HepG2 (cell line): Measurements from ENCODE around the gene METTL15. TPM values are rescaled to one million over a fixed set of nuclear protein-coding genes. Genes with fewer than 3 reads are reported as not detected.

ENCODE experiments used
- HDAC2 ChIP-seq: sonication (generic); formaldehyde crosslinking; IDR thresholded peaks from 2 replicates; pipeline ENCODE4 v1.4.0; 2020; ENCODE audit warnings: missing genetic modification reagents
- HMG20B ChIP-seq: conservative IDR thresholded peaks from 2 replicates; pipeline ENCODE4 v1.6.1; 2016; ENCODE audit warnings: missing genetic modification reagents, missing compliant biosample characterization
- HNRNPL ChIP-seq: fragments of 200-400 bp; formaldehyde crosslinking; IDR thresholded peaks from 2 replicates; pipeline ENCODE4 v1.6.1; 2017; ENCODE audit warnings: mild to moderate bottlenecking, low read depth, low read length
- SAP130 ChIP-seq: IDR thresholded peaks from 2 replicates; pipeline ENCODE4 v1.6.1; 2016; ENCODE audit warnings: low read depth
- ZFYVE20 ChIP-seq: sonication (generic); formaldehyde crosslinking; IDR thresholded peaks from 2 replicates; pipeline ENCODE4 v1.8.0; 2023; ENCODE audit warnings: low read depth, mild to moderate bottlenecking, moderate library complexity, missing genetic modification reagents, borderline replicate concordance
- ZNF530 ChIP-seq: sonication (generic); formaldehyde crosslinking; IDR thresholded peaks from 2 replicates; pipeline ENCODE4 v1.5.0; 2020; ENCODE audit warnings: low read depth, mild to moderate bottlenecking, missing genetic modification reagents
- ZNF569 ChIP-seq: sonication (generic); formaldehyde crosslinking; IDR thresholded peaks from 2 replicates; pipeline ENCODE4 v1.5.0; 2020; ENCODE audit warnings: mild to moderate bottlenecking, missing genetic modification reagents, moderate library complexity, borderline replicate concordance
- ZNF607 ChIP-seq: sonication (generic); formaldehyde crosslinking; IDR thresholded peaks from 2 replicates; pipeline ENCODE4 v1.5.1; 2020; ENCODE audit warnings: missing genetic modification reagents, mild to moderate bottlenecking, borderline replicate concordance
- ZNF703 ChIP-seq: sonication (generic); formaldehyde crosslinking; IDR thresholded peaks from 2 replicates; pipeline ENCODE4 v1.5.1; 2020; ENCODE audit warnings: missing genetic modification reagents, mild to moderate bottlenecking, moderate library complexity, borderline replicate concordance
- polyA plus RNA-seq, 8 experiments: library from polyadenylated mRNA; depleted of rRNA in 3 of 8; stranded (reverse) in 7 of 8; unstranded in 1 of 8; fragments of >200 nt; fragmentation: Illumina TruSeq in 4 of 8; extraction: Trizol in 4 of 8; gene quantifications; 2 replicates each; pipeline versions ENCODE4 v1.2.1 to v1.2.3, GENCODE V29; 2011 to 2016; ENCODE audit warnings: low read depth in 4 of 8, missing spikeins in 1 of 8, mixed read lengths in 1 of 8; ENCODE audit not compliant: insufficient read depth in 1 of 8
- total RNA-seq, 5 experiments: library from RNA; depleted of rRNA; stranded (reverse); fragments of >200 nt; fragmentation: Illumina TruSeq; extraction: Trizol; gene quantifications; 2 replicates each; pipeline ENCODE4 v1.2.3, GENCODE V29; 2016; ENCODE audit warnings: low read depth in 1 of 5
- TF ChIP-seq, protein P1 (sequence below): sonication (generic); formaldehyde crosslinking; IDR thresholded peaks from 2 replicates; pipeline ENCODE4 v1.5.0; 2020; ENCODE audit warnings: missing genetic modification reagents
- TF ChIP-seq, protein P2 (sequence below), 2 experiments: fragments of 450-650 bp in 1 of 2; sonication (generic) in 1 of 2; formaldehyde crosslinking in 1 of 2; IDR thresholded peaks; 2 replicates each; pipeline versions ENCODE4 v1.6.1 to v1.8.0; 2016 to 2022; ENCODE audit warnings: antibody characterized with exemption in 1 of 2, mild to moderate bottlenecking in 1 of 2, missing genetic modification reagents in 1 of 2
- TF ChIP-seq, protein P3 (sequence below): sonication (generic); formaldehyde crosslinking; IDR thresholded peaks from 2 replicates; pipeline ENCODE4 v1.4.0; 2020; ENCODE audit warnings: missing genetic modification reagents, borderline replicate concordance

The METTL15 gene
- total and polyA plus RNA-seq, 2 of the 13 experiments (the other 11 are each of a cell fraction or from before 2014, with no cell fraction given) = 6.5 to 14.0 TPM

DNA sequence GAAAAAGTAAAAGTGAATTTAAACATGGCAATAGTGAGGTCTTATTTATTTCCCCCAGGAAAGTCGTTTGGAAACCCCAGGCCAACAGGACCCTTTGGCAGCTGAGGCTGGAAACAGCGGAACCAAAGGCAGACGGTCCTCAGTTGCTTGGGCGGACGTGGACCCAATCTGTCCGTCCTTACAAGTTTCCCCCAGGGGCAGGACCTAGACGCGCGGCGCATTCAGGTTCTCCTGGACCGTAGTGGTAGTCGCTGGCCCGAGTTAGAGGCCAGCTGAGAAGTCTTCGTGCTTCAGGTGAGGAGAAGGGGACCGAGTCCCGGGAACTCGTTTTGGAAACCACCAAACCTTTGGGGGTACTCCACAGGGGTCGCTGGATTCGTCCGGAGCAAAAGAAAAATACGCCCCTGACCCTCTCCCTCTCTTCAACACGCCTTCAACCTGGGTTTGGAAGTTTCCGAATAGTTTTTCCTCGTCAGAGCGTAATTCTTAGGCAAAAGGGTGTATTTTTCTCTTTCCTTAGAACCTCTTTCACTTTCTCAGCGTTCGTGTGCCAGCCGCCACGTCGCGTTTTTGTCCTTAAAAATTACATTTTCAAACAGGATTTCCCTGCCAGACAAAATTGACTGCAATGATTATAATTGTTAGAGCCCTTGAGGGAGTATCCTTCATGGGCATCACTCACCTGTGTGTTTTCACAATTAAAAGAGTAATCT, 2.1 kb downstream of the METTL15 start (continued):
- 0 out of 2 replicates have a peak, but pooled peaks have one; percentile 26 for TF ChIP-seq HNRNPL
- TF ChIP-seq ZNF607 (CRISPR knock-in tag) = peak; percentile 79; the same call in 1 of the 2 replicates
- TF ChIP-seq, protein P1, sequence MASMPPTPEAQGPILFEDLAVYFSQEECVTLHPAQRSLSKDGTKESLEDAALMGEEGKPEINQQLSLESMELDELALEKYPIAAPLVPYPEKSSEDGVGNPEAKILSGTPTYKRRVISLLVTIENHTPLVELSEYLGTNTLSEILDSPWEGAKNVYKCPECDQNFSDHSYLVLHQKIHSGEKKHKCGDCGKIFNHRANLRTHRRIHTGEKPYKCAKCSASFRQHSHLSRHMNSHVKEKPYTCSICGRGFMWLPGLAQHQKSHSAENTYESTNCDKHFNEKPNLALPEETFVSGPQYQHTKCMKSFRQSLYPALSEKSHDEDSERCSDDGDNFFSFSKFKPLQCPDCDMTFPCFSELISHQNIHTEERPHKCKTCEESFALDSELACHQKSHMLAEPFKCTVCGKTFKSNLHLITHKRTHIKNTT (CRISPR knock-in tag) = peak; percentile 80; the same call in 1 of the 2 replicates
- peak; percentile 43; the same call in 1 of the 2 replicates for TF ChIP-seq ZNF703 (CRISPR knock-in tag)
- TF ChIP-seq SAP130 (CRISPR knock-in tag) = peak; percentile 97
- no peak for TF ChIP-seq ZNF530 (CRISPR knock-in tag)
- peak; percentile 66; the same call in 1 of the 2 replicates for TF ChIP-seq ZFYVE20 (CRISPR knock-in tag)
- TF ChIP-seq ZNF569 (CRISPR knock-in tag) = no peak
- peak; percentile 89 for TF ChIP-seq HMG20B (CRISPR knock-in tag)
- TF ChIP-seq, protein P2, sequence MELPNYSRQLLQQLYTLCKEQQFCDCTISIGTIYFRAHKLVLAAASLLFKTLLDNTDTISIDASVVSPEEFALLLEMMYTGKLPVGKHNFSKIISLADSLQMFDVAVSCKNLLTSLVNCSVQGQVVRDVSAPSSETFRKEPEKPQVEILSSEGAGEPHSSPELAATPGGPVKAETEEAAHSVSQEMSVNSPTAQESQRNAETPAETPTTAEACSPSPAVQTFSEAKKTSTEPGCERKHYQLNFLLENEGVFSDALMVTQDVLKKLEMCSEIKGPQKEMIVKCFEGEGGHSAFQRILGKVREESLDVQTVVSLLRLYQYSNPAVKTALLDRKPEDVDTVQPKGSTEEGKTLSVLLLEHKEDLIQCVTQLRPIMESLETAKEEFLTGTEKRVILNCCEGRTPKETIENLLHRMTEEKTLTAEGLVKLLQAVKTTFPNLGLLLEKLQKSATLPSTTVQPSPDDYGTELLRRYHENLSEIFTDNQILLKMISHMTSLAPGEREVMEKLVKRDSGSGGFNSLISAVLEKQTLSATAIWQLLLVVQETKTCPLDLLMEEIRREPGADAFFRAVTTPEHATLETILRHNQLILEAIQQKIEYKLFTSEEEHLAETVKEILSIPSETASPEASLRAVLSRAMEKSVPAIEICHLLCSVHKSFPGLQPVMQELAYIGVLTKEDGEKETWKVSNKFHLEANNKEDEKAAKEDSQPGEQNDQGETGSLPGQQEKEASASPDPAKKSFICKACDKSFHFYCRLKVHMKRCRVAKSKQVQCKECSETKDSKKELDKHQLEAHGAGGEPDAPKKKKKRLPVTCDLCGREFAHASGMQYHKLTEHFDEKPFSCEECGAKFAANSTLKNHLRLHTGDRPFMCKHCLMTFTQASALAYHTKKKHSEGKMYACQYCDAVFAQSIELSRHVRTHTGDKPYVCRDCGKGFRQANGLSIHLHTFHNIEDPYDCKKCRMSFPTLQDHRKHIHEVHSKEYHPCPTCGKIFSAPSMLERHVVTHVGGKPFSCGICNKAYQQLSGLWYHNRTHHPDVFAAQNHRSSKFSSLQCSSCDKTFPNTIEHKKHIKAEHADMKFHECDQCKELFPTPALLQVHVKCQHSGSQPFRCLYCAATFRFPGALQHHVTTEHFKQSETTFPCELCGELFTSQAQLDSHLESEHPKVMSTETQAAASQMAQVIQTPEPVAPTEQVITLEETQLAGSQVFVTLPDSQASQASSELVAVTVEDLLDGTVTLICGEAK (IDR thresholded peaks at IDR 0.05) = peak; percentile 56
- TF ChIP-seq, protein P2 (CRISPR knock-in tag; IDR thresholded peaks at IDR 0.05) = peak; percentile 89; the same call in 1 of the 2 replicates
- TF ChIP-seq HDAC2 = peak; percentile 97
- TF ChIP-seq, protein P3, sequence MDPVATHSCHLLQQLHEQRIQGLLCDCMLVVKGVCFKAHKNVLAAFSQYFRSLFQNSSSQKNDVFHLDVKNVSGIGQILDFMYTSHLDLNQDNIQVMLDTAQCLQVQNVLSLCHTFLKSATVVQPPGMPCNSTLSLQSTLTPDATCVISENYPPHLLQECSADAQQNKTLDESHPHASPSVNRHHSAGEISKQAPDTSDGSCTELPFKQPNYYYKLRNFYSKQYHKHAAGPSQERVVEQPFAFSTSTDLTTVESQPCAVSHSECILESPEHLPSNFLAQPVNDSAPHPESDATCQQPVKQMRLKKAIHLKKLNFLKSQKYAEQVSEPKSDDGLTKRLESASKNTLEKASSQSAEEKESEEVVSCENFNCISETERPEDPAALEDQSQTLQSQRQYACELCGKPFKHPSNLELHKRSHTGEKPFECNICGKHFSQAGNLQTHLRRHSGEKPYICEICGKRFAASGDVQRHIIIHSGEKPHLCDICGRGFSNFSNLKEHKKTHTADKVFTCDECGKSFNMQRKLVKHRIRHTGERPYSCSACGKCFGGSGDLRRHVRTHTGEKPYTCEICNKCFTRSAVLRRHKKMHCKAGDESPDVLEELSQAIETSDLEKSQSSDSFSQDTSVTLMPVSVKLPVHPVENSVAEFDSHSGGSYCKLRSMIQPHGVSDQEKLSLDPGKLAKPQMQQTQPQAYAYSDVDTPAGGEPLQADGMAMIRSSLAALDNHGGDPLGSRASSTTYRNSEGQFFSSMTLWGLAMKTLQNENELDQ (CRISPR knock-in tag) = peak; percentile 83; the same call in 1 of the 2 replicates
